ENCODE results near the gene AGK.

DNA sequence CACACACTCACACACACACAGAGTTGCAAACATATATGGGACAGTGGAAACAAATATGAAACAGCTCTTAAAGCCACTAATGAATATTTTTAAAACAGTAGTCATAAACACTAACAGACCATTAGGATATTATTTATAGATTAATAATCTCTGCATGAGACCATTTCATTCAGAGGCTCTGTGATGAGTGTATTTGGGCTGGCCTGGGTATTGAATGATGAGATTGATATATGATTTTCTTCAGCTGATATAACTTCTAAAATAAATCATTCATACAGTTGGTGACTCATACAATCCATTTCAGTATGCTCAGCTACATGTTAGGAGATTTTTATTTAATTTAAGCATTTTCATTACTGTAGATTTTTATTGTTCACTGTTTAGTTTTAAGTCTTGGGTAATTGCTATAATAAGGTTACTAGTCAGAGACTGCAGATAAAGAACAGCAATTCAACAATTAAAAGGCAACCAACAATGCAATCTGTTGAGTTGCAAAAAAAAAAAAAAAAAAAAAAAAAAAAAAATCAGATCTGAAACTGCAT, 25.2 kb upstream of the AGK start:
- TF ChIP-seq, protein P1, sequence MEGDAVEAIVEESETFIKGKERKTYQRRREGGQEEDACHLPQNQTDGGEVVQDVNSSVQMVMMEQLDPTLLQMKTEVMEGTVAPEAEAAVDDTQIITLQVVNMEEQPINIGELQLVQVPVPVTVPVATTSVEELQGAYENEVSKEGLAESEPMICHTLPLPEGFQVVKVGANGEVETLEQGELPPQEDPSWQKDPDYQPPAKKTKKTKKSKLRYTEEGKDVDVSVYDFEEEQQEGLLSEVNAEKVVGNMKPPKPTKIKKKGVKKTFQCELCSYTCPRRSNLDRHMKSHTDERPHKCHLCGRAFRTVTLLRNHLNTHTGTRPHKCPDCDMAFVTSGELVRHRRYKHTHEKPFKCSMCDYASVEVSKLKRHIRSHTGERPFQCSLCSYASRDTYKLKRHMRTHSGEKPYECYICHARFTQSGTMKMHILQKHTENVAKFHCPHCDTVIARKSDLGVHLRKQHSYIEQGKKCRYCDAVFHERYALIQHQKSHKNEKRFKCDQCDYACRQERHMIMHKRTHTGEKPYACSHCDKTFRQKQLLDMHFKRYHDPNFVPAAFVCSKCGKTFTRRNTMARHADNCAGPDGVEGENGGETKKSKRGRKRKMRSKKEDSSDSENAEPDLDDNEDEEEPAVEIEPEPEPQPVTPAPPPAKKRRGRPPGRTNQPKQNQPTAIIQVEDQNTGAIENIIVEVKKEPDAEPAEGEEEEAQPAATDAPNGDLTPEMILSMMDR (IDR thresholded peaks at IDR 0.05; ENCODE audit: insufficient read depth, low read length), result no peak
- TF ChIP-seq GABPA (IDR thresholded peaks at IDR 0.05; ENCODE audit: low read depth), result no peak

Data from HL-60 (cell line).